GM18498 (cell line): Measurements from ENCODE around the gene CRTC2.
"Not testable (repeated sequence)": the region's sequence is repeated elsewhere in the genome, so short reads cannot be mapped to it uniquely, and the experiment has no call there.

Experiments
- ATAC-seq: cut with Tn5 transposase; IDR thresholded peaks from one replicate; pipeline ENCODE4 v1.9.1; 2021; ENCODE audit warnings: mild to moderate bottlenecking, moderate library complexity; ENCODE audit not compliant: unreplicated experiment

The CRTC2 gene

DNA sequence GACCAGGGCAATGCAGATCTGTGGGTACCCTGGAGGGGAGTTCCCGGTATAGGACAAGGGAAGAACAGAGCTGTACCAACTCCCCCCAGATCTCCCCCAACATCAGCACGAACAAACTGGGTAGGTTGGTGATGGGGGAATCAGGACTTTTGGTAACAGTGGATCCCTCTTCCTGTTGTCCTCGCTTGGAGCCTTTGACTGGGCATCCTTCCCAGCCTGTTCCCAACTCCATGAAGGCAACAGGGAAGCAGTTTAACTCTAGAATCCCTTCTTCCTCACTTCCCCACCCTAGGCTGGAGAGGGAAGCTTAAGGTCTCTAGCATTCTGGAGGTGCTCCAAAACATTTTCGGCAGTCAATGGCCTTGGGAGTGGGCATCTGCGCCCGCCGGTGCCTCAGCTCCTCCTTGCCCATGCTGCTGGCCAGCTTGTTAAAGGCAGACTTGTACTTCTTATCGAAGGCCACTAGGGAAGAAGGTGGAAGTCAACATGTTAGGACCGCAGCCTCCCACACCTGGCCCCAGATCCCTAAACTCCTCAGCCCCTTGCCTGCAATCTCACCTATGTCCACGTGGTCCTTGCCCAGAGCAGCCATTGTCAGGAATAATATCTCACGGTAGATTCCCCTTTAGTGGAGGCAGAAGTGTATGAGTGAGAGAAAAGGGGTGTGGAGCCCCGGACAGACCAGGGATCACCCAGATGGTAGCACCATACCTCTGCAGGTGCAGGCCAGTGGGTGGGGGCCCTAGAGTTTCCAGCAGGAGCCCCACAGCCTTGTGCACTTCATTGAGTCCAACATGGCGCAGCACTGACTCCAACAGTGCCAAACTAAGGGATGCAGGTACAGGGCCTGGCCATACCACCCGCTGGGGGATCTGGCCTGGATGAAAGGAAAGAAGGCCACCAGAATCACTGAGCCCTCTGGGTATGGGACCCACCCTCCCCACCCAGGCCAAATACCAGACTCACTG is 28.1 kb downstream of the CRTC2 start:
- ATAC-seq = no peak

DNA sequence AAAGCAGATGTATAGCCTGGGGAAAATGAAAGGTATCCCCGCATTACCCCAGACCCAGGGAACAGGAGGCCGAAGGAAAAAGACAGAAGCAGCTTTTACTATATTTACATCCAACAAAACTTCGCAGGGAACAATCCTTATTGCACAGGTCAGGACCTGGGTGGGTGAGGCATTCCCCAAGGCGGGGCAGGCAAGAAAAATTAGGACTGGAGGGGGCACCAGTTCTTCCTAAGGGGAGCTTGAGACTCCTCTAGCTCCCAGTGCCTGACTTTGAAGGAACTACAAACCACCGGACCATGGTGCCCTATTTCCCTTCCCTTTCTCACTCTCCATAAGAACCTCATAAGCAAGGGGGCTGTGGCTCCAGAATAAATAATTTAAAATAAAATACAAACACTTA is 29.0 kb downstream of the CRTC2 start:
- ATAC-seq = no peak

DNA sequence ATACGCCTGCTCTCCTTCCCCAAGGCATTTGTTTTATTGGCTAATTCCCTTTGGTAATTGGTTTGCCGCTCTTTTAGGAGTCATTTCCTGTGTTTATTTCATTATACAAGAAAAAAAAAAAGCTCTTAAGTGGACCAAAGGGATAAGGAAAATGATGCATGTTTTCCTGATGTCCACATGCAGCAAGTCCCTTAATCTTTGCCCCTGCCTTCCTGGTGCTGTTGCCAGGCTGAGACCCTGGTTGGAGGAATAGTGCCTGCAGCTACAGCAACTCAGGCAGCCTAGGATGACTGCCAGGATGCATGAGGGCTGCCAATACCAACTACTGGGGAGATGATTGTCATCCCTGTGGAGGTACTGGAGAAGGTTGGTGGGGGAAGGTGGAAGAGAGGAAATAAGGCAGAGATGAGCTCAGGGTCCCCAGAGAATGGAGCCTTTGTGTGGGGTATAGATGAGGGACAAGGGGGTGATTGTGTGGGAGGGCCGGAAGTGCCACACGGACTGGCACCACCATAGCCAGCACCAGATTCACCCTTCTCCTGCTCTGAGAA is 29.5 kb downstream of the CRTC2 start:
- no peak for ATAC-seq

DNA sequence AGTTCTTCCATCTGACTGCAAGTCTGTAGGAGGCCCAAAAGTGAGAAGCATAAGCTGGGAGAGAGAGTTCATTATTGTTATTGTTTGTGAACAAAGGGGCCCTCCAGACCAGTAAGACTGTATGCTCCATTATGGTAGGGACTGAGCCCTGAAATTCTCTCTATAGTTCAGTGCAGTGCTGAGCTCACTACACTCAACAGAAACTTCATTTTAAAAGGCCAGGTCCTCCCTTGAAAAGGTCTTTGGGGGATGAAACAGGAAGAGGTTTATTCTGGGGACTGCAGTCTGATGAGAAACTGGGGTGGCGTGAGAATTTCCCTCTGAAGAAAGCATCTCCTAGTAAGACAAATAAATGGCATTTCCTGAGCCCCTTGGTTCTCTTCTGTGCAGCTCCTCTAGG is 30.2 kb downstream of the CRTC2 start:
- no peak for ATAC-seq

DNA sequence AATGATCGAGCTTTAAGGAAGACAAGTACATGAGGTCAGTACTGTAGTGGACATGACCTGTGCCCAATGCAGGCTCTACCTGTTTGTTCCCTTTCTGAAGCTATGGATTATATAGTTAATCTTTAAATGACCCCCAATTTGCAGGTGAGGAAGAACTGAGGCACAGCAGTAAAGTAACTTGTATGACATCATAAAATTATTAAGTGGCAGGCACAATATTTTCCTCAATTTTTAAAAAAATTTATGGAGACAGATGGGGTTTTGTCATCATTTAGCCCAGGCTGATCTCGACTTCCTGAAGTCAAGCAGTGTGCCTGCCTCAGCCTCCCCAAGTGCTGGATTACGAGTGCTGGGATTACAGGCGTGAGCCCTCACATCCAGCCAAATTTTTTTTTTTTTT is 32.0 kb downstream of the CRTC2 start:
- no peak for ATAC-seq

DNA sequence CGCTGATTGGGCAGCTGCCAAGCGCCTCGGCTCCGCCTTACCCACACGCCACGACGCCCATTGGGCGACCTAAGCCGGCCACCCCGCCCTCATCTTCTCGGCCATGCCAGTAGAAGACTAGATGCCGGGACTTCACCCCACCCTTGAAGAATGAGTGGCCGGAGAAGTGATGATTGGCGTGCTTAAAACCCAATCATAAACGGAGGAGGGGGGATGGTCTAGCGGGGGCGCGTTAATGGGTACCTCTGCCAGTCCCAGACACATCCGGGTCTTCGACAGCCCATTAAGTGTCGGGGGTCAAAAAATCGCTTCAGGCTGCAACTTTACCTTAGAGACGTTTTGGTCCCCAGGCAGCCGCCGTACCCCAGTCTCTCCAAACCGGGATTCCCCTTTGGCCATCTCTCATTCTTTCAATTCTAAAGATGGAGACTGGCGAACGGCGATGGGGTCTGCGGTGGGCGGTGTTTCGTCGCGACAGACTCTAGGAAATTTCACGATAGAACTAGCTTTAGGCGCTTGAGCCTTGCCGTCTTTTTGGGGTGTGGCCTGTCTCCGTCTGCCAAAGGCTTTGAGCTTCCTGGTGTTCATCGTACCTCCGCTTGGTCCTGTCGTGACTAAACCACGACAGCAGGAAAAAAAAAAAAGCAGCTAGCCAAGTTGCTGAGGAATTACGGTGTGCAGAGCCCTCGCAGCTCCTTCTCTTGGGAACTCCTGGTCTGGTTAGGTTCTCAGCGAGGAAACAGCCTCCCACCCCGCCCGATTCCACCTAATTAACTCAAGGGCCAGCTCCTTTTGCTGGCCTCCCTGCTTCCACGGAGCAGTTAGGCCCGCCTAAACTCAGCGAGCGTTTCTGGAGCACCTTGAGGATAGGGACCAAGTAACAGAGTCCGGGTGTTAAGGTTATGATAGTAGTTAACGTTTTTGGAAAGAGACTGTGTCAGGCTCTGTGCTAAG is 35.2 kb downstream of the CRTC2 start, which contains the start of gene GATAD2B:
Gene GATAD2B (minus strand): TSS at position 1 of the 954 bp plus-strand sequence. CDS start 94,625 bp downstream, outside the sequence.
- ATAC-seq = peak; percentile 95

DNA sequence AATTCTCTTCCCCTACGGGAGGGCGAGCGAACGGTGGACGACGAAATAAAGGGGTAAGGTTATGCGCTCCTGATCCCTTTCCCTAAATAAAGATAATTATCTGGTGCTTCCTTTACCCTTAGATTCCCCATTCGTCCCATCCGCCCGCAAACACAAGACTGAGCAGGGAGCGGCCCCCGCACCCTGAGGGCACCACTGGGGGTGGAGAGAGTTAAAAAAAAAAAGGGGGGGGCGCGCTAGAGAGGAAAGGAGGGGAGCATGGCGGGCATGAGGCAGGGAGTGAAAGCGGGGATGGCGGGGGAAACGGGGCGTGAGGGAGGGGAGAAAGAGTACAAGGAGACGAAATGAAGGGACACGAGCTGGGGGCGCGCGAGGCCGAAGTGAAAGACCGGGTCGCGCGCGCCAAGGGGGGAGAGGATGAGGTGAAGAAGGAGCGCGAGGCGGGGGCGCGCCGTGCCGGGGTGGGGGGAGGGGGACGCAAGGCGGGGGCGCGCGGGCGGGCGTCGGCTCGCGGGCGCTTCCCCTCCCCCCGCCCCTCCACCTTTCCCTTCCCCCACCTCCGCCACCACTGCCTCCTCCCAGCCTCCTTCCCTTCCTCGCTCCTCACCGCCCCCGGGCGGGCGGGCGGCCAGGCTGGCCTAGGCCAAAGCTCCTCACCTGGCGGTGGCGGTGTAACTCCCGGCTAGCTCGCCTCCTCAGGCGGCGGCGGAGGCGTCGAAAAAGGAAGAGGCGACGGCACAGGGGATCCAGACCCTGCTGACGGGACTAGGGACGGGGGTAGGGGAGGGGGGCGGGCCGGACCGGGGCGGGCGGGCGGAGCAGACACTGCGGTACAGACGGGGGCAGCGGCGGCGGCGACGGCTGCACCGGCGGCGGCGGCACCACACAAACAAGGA is 36.1 kb downstream of the CRTC2 start:
- peak; percentile 27 for ATAC-seq

DNA sequence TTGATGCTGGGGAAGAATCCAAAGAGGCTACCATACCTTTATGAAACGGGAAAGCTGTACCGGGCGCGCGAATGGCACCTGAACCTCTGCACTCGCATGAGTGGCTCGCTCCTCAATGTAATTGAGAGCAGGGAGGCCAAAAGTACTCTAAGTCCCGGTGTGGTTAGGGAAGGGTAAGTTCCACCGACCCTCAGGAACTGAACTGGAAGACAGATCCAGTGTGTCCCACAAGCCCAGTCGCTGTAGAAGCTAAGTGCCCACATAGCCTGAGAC is 36.7 kb downstream of the CRTC2 start:
- no peak for ATAC-seq

DNA sequence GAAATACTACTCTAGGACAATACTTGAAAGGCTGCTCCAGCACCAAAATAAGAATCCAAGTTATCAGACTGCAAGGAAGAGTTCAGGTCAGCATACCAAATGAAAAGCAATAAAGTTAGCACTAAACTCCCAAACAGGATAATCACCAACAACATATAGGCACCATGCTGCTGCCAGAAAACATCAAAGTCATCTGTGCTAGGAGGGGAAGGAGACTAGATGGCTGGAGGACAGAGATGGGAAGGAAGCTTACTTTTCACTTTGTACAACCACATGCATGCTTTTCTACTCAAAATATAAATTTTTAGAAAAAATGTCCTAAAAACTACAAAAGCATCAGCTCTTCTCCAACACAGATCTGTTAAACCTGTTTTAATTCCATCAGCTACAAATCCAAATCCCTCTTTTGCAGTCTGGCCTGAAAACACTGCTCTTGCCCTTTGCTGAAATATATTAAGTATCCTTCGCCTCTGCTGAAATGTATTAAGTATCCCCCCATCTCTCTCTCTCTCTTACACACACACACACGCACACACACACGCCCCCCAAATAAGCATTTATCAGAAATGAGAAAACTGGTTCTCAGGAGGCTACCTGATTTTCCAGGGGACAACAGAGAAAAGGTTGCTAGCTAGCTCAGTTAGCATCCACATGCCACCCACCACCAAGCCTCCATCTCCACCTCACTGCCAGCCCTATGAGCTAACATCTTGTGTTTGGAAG is 37.2 kb downstream of the CRTC2 start:
- no peak for ATAC-seq

DNA sequence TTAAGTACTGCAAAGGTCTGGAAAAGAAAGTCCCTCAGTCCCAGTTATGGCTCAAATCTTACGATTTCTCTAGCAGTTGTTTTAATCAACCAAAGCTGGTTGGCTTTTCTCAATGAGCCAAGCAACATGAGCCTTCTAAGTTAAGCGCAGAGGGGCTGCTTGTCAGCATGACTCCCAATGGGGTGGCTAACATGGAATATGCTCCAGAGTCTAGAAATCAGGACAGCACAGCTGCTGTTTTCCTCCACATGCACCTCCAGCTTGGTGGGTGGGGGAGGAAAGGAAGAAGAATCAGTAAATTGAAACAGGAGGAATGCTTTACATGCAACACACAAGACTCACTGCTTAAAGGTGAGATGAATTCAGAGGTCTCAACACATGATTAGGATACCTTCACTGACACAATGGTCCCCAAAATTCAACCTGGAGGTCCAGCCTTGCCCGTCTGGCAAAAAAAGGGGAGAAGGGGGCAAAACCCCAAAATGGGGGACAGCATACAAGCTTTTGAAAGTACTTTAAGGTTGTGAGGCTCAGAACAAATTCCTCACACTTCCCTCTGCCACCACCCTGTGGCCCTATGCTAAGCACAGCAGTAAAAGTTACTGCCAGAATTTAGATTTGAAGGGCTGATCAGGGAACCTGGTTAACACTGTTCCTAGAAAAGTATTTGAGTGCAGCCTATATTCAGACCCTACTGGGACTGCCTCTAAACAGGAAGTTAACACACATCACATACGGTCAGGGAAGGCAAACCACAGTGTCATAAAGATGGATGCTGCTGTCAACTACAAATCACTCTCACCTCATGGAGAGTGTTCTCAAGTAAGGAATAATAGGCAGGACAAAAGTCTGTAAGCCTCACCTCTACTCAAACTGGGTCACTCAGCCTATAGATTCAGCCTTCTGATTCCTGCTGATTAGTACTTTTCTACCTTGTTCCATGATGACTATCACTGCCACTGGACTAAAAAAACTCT is 38.2 kb downstream of the CRTC2 start:
- ATAC-seq = no peak

DNA sequence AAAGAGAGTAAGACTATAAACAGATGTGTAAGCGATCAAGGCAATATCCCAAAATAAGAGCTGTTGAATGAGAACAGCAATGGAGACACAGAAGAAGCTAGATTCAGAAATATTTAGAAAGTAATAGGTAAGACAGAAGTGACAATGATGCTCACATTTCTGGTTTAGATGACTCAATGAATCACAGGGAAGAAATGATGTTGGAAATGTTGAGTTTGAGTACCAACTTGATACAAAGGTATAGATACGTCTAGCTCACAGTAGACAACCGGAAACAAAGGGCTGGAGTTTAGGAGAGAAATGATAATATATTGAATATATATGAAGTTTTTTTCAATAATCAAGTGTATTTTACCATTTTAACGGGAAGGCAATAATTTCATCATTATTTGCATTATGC is 42.1 kb downstream of the CRTC2 start:
- ATAC-seq = no peak

DNA sequence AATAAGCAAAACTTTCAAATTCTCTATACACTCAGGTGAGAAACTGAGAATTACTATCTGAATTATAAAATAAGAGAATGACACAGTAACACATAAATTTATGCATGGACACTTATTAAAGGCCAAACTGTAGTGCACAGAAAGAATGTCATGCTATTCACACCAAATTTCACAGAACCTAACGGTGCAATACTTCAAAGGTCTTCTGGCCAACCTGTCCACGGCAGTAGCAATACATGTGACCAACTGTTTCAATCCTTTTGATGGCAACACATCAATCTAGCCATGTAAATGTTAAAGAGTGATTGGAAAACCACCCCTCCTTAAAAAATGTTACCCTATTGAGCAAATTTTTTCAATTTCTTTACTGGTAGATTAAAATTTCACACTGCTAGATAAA is 46.1 kb downstream of the CRTC2 start:
- no peak for ATAC-seq

DNA sequence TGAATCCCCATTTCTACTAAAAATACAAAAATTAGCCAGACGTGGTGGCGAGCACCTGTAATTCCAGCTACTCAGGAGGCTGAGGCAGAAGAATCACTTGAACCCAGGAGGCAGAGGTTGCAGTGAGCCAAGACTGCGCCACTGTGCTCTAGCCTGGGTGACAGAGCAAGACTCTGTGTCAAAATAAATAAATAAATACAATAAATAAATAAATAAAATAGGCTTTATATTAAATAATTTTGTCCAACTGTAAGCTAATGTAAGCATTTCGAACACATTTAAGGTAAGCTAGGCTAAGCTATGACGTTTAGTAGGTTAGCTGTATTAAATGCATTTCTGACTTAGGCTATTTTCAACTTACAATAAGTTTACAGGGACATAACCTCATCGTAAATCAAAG is 47.9 kb downstream of the CRTC2 start:
- ATAC-seq = not testable (repeated sequence)

DNA sequence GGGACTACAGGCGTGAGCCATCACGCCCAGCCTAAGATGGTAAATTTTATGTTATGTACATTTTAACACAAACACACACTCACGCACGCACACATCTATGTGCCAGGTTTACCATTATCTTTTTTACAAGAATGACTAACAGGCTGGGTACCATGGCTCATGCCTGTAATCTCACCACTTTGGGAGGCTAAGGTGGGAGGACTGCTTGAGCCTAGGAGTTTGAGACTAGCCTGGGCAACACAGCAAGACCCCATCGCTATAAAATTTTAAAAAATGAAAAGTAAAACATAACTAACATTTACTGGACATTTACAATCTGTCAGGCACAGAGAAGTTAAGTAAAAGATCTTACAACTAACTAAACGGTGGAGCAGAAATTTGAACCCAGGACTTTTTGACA is 50.3 kb downstream of the CRTC2 start:
- ATAC-seq = no peak

DNA sequence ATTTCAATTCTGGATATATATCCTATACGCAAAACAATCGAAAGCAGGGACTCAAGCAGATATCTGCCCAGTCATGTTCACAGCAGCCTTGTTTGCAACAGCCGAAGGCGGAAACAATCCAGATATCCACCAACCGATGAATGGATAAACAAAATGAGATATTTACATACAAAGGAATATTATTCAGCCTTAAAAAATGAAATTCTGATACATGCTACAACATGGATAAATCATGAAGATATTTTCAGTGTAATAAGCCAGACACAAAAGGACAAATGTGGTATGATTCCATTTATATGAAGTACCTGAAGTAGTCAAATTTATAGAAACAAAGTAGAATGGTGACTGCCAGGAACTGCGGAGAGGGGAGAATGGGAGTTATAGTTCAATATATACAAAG is 51.3 kb downstream of the CRTC2 start:
- ATAC-seq = no peak

DNA sequence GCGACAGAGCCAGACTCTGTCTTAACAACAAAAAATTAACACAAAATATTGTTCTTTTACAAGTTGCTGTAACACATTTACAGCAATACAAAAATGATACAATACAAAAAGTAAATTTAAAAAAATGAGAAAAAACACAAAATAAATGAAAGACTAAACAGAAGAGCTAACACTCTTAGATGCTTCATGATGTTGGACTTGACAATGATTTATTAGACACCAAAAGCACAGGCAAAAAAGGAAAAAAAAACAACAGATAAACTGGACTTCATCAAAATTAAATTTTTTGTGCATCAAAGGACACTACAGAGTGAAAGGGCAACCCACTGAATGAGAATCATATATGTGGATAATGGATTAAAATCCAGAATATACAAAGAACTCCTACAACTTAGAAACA is 52.0 kb downstream of the CRTC2 start:
- ATAC-seq = no peak

DNA sequence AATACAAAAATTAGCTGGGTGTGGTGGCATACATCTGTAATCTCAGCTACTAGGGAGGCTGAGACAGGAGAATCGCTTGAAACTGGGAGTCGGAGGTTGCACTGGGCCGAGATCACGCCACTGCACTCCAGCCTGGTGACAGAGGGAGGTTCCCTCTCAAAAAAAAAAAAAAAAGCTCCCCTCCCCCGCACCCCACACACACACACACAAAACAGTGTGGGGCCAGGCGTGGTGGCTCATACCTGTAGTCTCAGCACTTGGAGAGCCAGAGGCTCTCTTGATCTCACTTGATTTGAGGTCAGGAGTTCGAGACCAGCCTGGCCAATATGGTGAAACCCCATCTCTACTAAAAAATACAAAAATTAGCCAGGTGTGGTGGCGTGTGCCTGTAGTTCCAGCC is 52.5 kb downstream of the CRTC2 start:
- not testable (repeated sequence) for ATAC-seq

DNA sequence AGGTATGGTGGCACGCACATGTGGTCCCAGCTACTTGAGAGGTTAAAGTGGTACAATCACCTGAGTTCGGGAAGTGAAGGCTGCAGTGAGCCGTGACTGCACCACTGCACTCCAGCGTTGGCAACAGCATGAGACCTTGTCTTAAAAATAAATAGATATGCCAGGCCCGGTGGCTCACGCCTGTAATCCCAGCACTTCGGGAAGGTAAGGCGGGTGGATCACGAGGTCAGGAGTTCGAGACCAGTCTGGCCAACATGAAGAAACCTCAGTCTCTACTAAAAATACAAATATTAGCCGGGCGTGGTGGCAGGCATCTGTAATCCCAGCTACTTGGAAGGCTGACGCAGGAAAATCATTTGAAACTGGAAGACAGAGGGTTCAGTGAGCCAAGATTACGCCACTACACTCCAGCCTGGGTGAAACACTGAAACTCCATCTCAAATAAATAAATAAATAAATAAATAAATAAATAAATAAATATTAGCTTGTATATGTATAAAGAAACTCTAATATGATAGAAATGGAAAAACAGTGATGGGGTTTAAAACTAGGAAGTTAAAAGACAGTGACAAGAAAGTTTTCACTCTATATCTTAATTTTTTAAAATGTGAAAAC is 54.5 kb downstream of the CRTC2 start:
- ATAC-seq = no peak
